Heart right ventricle (tissue), 16 donors: ENCODE results near the gene ALX4. TPM values are rescaled to one million over a fixed set of nuclear protein-coding genes. Genes with fewer than 3 reads are reported as not detected.
A peak's percentile ranks its signal among the peaks of the same experiment; 100 is the strongest.

Source experiments
- ATAC-seq, 8 donors: fragments of 200-7000 bp; cut with Tn5 transposase; one replicate each; pipeline ENCODE4 v1.9.1; 2020; ENCODE audit warnings: mild to moderate bottlenecking in 8 of 8, moderate library complexity in 8 of 8, moderate number of reproducible peaks in 1 of 8
- DNase-seq, 2 donors: peaks; one replicate each; pipeline ENCODE4 v3.0.0-alpha.2; 2020
- H3K27ac ChIP-seq, 10 donors: fragments of 200-600 bp; sonication (generic) in 2 of 10; one replicate each; pipeline versions ENCODE4 v1.5.0 to v1.8.0; 2020 to 2022; ENCODE audit warnings: mild to moderate bottlenecking in 3 of 10
- H3K27me3 ChIP-seq, 7 donors: fragments of 200-600 bp; one replicate each; pipeline ENCODE4 v1.8.0; 2021 to 2022; ENCODE audit warnings: mild to moderate bottlenecking in 2 of 7
- H3K36me3 ChIP-seq, 9 donors: fragments of 200-600 bp; sonication (generic) in 1 of 9; one replicate each; pipeline versions ENCODE4 v1.5.0 to v1.8.0; 2020 to 2022; ENCODE audit warnings: mild to moderate bottlenecking in 2 of 9
- H3K4me1 ChIP-seq, 9 donors: fragments of 200-600 bp; sonication (generic) in 1 of 9; one replicate each; pipeline versions ENCODE4 v1.5.0 to v1.8.0; 2020 to 2022; ENCODE audit warnings: mild to moderate bottlenecking in 4 of 9
- H3K4me3 ChIP-seq, 10 donors: fragments of 200-600 bp; sonication (generic) in 2 of 10; one replicate each; pipeline versions ENCODE4 v1.5.0 to v1.8.0; 2020 to 2022; ENCODE audit warnings: mild to moderate bottlenecking in 7 of 10, moderate library complexity in 2 of 10
- H3K9me3 ChIP-seq, 11 donors: fragments of 200-600 bp in 10 of 11; sonication (generic) in 2 of 11; one replicate each; pipeline versions ENCODE4 v1.5.0 to v1.8.0; 2013 to 2022; ENCODE audit warnings: mild to moderate bottlenecking in 2 of 11, control low read depth in 1 of 11, moderate library complexity in 1 of 11
- CTCF ChIP-seq, 9 donors: fragments of 200-600 bp; sonication (generic) in 2 of 9; IDR thresholded peaks; one replicate each; pipeline versions ENCODE4 v1.5.0 to v1.8.0; 2021 to 2022; ENCODE audit warnings: antibody characterized with exemption in 9 of 9, mild to moderate bottlenecking in 5 of 9, moderate library complexity in 1 of 9
- WGBS, 2 donors: extraction: QIAGEN DNeasy Blood & Tissue Kit; methylation state at CpG; one replicate each; pipeline ENCODE4 v1.1.7; 2013; ENCODE audit warnings: inconsistent platforms in 1 of 2; 5-methylcytosine and 5-hydroxymethylcytosine counted together
- intact Hi-C, 10 donors: fragments of 100-400 bp; cut with DNase I; formaldehyde crosslinking; loops; one replicate each; pipeline versions ENCODE4 v1.11.1 to v1.14.2; 2022
- polyA plus RNA-seq, 2 donors: library from polyadenylated mRNA; stranded (reverse); fragments of 200-250 nt; gene quantifications; one replicate each; pipeline ENCODE4 v1.2.3, GENCODE V29; 2013
- total RNA-seq, 10 donors: library from RNA; stranded (reverse); fragmentation: NEBNext Ultra II Directional in 3 of 10; extraction: Animal tissue kit (Norgen Biotek cat#: 25700) in 3 of 10; gene quantifications; one replicate each; pipeline versions ENCODE4 v1.2.1 to v1.2.4, GENCODE V29; 2021 to 2023
- donor health status: Arrhythmogenic right ventricular cardiomyopathy.
- donor health status: ischemic (EF 13 %, LVEDD 7.1; RV severe dilation, severe dysfunction).
- donor health status: healthy with polysubstance abuse.
- donor health status: DM: no; HTN: yes; CAD: no.
- donor health status: DM: no; HTN: no; CAD: no.
- donor health status: ischemic (EF 25% LVEDD 6.9; RV normal size, moderate dysfunction).
- donor health status: ischemic (EF 25% LVEDD 5.7; RV mildly dilated, moderate dysfunction).
- donor health status: healthy.
- donor health status: DM: yes; HTN: yes; CAD: no.
- donor health status: Ischemic cardiomyopathy.
- donor health status: ischemic (EF 35%, LVEDD 5.7; RV mildly dilated, moderate dysfunction).
- donor health status: nonischemic (EF 11% LVEDD 7.7; RV severe dilation, severe dysfunction).
- donor health status: DM: yes; HTN: yes; CAD: no.
- donor health status: PGD.
- donor health status: ischemic (EF 29% LVEDD 5.4; RV normal size, mild dysfunction).
- donor health status: nonischemic (EF 23%, LVEDD 6.1; RV moderate dilation, normal function).

The ALX4 gene
- total and polyA plus RNA-seq, 12 donors, result 0.01 to 0.07 (median 0.06) TPM; not detected in 5

GRCh38 chr11:44255406-44256071 is 54.4 kb downstream of the ALX4 start:
- peaks cover 0 to 9% (median 0%) of the 10 kb centered on the region in 9 donors for H3K36me3 ChIP-seq
- H3K27me3 ChIP-seq, result no peaks in the 10 kb centered on the region
- no peak overlapping the region for H3K27ac ChIP-seq
- no peak for ATAC-seq
- intact Hi-C loops, result loop anchor here in 1 of 10 donors (10.0 kb wide), 1 partner anchor 121 kb away; no protein-coding TSS in a partner anchor
- 76 to 78% methylated on average over 6 of the region's 6 CpGs for WGBS, 2 donors
- H3K9me3 ChIP-seq, result peaks cover 0 to 24% (median 14%) of the 10 kb centered on the region in 11 donors
- no peak for TF ChIP-seq CTCF (IDR thresholded peaks at IDR 0.05)
- DNase-seq, result no peak
- peaks cover 0 to 11% (median 2%) of the 10 kb centered on the region in 9 donors for H3K4me1 ChIP-seq
- H3K4me3 ChIP-seq, result no peak overlapping the region

- 96% methylated on average over 2 of the region's 2 CpGs for WGBS, 2 donors
- no peaks in the 10 kb centered on the region for H3K27me3 ChIP-seq
- no peak for TF ChIP-seq CTCF (IDR thresholded peaks at IDR 0.05)
- intact Hi-C loops, result loop anchor here in 2 of 10 donors (5.0 to 10.0 kb wide), 2 partner anchors 49 to 118 kb away; no protein-coding TSS in a partner anchor
- no peak for ATAC-seq
- H3K27ac ChIP-seq, result no peak overlapping the region
- H3K4me3 ChIP-seq, result no peak overlapping the region
- peaks cover 0 to 24% (median 14%) of the 10 kb centered on the region in 11 donors for H3K9me3 ChIP-seq
- no peak for DNase-seq
- H3K36me3 ChIP-seq, result peaks cover 0 to 9% (median 0%) of the 10 kb centered on the region in 9 donors
- peaks cover 0 to 14% (median 2%) of the 10 kb centered on the region in 9 donors for H3K4me1 ChIP-seq
These were observed 56.8 kb downstream of the ALX4 start for GRCh38 chr11:44252999-44253602.

GRCh38 chr11:44250421-44250820 is 59.5 kb downstream of the ALX4 start:
- no peaks in the 10 kb centered on the region for H3K27me3 ChIP-seq
- TF ChIP-seq CTCF (IDR thresholded peaks at IDR 0.05), result no peak
- peaks cover 0 to 30% (median 10%) of the 10 kb centered on the region in 9 donors for H3K4me1 ChIP-seq
- intact Hi-C loops, result loop anchor here in 2 of 10 donors (5.0 to 10.0 kb wide), 2 partner anchors 52 to 116 kb away; no protein-coding TSS in a partner anchor
- no peak overlapping the region for H3K27ac ChIP-seq
- no peak for ATAC-seq
- H3K36me3 ChIP-seq, result peaks cover 0 to 13% (median 0%) of the 10 kb centered on the region in 9 donors
- 86 to 88% methylated on average over 6 of the region's 6 CpGs for WGBS, 2 donors
- no peak for DNase-seq
- no peak overlapping the region for H3K4me3 ChIP-seq
- peaks cover 0 to 24% (median 14%) of the 10 kb centered on the region in 11 donors for H3K9me3 ChIP-seq

GRCh38 chr11:44248109-44248508 is 61.8 kb downstream of the ALX4 start:
- WGBS, 2 donors, result 82 to 92% methylated on average over 2 of the region's 2 CpGs
- Histone ChIP-seq H3K36me3 (peaks cover 0 to 31% (median 0%) of the 10 kb centered on the region in 9 donors), H3K4me1 (peaks cover 8 to 53% (median 32%) of the 10 kb centered on the region in 9 donors), H3K9me3 (peaks cover 0 to 16% (median 10%) of the 10 kb centered on the region in 11 donors), H3K27me3 (no peaks in the 10 kb centered on the region), H3K27ac (no peak overlapping the region), H3K4me3 (no peak overlapping the region)
- intact Hi-C loops, result no loop called here
- ATAC-seq (peak in 2 of 8 donors; percentile 29 to 45), DNase-seq (no peak)
- TF ChIP-seq CTCF (IDR thresholded peaks at IDR 0.05), result no peak
